Esophagus squamous epithelium (tissue), 5 donors: ENCODE results near the gene ZNF57. TPM values are rescaled to one million over a fixed set of nuclear protein-coding genes. Genes with fewer than 3 reads are reported as not detected.
A peak's percentile ranks its signal among the peaks of the same experiment; 100 is the strongest.
"Not testable (repeated sequence)": the region's sequence is repeated elsewhere in the genome, so short reads cannot be mapped to it uniquely, and the experiment has no call there.

Experiments
- DNase-seq: peaks from one replicate; lab custom pipeline; 2025; lab: John Stamatoyannopoulos, UW
- H3K27ac ChIP-seq, 4 donors: fragments of 200-600 bp; sonication (generic); one replicate each; pipeline ENCODE4 v1.5.1; 2016 to 2019; ENCODE audit warnings: mild to moderate bottlenecking in 1 of 4
- H3K27me3 ChIP-seq, 4 donors: fragments of 200-600 bp; sonication (generic); 1 replicate in 3 of 4; 2 replicates in 1 of 4; pipeline versions ENCODE4 v1.5.1 to v1.6.0; 2017 to 2021; ENCODE audit warnings: antibody characterized with exemption in 1 of 4
- H3K36me3 ChIP-seq, 3 donors: fragments of 200-600 bp; sonication (generic); one replicate each; pipeline ENCODE4 v1.5.1; 2016 to 2019
- H3K4me1 ChIP-seq, 3 donors: fragments of 200-600 bp; sonication (generic); one replicate each; pipeline ENCODE4 v1.5.1; 2017 to 2019
- H3K4me3 ChIP-seq, 4 donors: fragments of 200-600 bp; sonication (generic); 1 replicate in 3 of 4; 2 replicates in 1 of 4; pipeline ENCODE4 v1.5.1; 2016 to 2019; ENCODE audit warnings: mild to moderate bottlenecking in 2 of 4, moderate library complexity in 1 of 4
- H3K9me3 ChIP-seq, 3 donors: fragments of 200-600 bp; sonication (generic); one replicate each; pipeline ENCODE4 v1.5.1; 2016 to 2019
- POLR2A ChIP-seq, 4 donors: fragments of 450-650 bp; IDR thresholded peaks; one replicate each; pipeline ENCODE4 v1.6.1; 2017; ENCODE audit warnings: antibody characterized with exemption in 4 of 4, mild to moderate bottlenecking in 4 of 4, moderate library complexity in 3 of 4
- WGBS, 2 donors: methylation state at CpG; one replicate each; pipeline ENCODE4 v1.1.5; 2018; 5-methylcytosine and 5-hydroxymethylcytosine counted together
- intact Hi-C: fragments of 100-400 bp; cut with DNase I; formaldehyde crosslinking; loops from one replicate; pipeline ENCODE4 v1.15.0; 2022
- total RNA-seq, 4 donors: library from RNA; depleted of rRNA; stranded (reverse); fragments of >200 nt; gene quantifications; one replicate each; pipeline ENCODE4 v1.1.0, GENCODE V29; 2016
- TF ChIP-seq, protein P1 (sequence below), 6 experiments: fragments of 450-650 bp in 4 of 6; fragments of 200-600 bp in 2 of 6; sonication (generic) in 2 of 6; IDR thresholded peaks; one replicate each; pipeline ENCODE4 v1.5.1; 2016 to 2019; ENCODE audit warnings: antibody characterized with exemption in 6 of 6, mild to moderate bottlenecking in 4 of 6, moderate library complexity in 4 of 6
- donor health status: DM: yes; HTN: yes; CAD: no.

The ZNF57 gene
- total RNA-seq, 4 donors from 2014 or later, result 7.2 to 13.7 (median 9.8) TPM

DNA sequence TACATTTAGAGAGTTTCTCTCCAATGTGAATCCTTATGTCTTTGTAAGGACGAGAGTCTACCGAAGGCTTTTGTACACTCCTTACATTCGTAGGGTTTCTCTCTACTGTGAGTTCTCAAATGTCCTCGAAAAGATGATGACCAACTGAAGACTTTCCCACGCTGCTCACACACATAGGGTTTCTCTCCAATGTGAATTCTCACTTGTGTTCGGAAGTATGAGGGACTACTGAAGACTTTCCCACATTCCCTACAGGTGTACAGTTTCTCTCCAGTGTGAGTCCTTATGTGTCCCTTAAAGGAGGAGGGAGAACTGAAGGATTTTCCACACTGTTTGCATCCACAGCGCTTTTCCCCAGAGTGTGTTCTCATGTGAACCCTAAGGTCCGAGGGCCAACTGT, 4.0 kb upstream of the ZNF57 start:
- intact Hi-C loops, result loop anchor here (10.0 kb wide), 1 partner anchor 48 kb away; the partner anchor contains the start of gene ZNF77
- TF ChIP-seq, protein P1, sequence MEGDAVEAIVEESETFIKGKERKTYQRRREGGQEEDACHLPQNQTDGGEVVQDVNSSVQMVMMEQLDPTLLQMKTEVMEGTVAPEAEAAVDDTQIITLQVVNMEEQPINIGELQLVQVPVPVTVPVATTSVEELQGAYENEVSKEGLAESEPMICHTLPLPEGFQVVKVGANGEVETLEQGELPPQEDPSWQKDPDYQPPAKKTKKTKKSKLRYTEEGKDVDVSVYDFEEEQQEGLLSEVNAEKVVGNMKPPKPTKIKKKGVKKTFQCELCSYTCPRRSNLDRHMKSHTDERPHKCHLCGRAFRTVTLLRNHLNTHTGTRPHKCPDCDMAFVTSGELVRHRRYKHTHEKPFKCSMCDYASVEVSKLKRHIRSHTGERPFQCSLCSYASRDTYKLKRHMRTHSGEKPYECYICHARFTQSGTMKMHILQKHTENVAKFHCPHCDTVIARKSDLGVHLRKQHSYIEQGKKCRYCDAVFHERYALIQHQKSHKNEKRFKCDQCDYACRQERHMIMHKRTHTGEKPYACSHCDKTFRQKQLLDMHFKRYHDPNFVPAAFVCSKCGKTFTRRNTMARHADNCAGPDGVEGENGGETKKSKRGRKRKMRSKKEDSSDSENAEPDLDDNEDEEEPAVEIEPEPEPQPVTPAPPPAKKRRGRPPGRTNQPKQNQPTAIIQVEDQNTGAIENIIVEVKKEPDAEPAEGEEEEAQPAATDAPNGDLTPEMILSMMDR (IDR thresholded peaks at IDR 0.05), result no peak
- TF ChIP-seq POLR2A (IDR thresholded peaks at IDR 0.05), result no peak

GRCh38 chr19:2902590-2903218, 2.0 kb downstream of the ZNF57 start:
- H3K27me3 ChIP-seq, result no peaks in the 10 kb centered on the region
- intact Hi-C loops, result no loop called here
- TF ChIP-seq POLR2A (IDR thresholded peaks at IDR 0.05), result no peak
- TF ChIP-seq, protein P1 (IDR thresholded peaks at IDR 0.05), result no peak
- H3K4me3 ChIP-seq, result peak overlapping the region; percentile 67 to 93 (median 76)
- peaks cover 0 to 16% (median 0%) of the 10 kb centered on the region in 3 donors for H3K36me3 ChIP-seq
- 55 to 58% methylated on average over 4 to 6 of the region's 13 CpGs for WGBS, 2 donors
- H3K9me3 ChIP-seq, result no peaks in the 10 kb centered on the region
- DNase-seq, result no peak
- peaks cover 5 to 47% (median 12%) of the 10 kb centered on the region in 3 donors for H3K4me1 ChIP-seq
- peak overlapping the region in 3 of 4 donors; percentile 87 to 93 (median 91) for H3K27ac ChIP-seq

More for the DNA sequence above, 4.0 kb upstream of the ZNF57 start:
- H3K27ac ChIP-seq, result no peak overlapping the region
- WGBS, 2 donors, result 76 to 77% methylated on average over 8 of the region's 8 CpGs
- peaks cover 0 to 13% (median 7%) of the 10 kb centered on the region in 3 donors for H3K9me3 ChIP-seq
- DNase-seq, result no peak
- no peaks in the 10 kb centered on the region for H3K36me3 ChIP-seq
- H3K4me3 ChIP-seq, result no peak overlapping the region
- peaks cover 0 to 6% (median 0%) of the 10 kb centered on the region in 3 donors for H3K4me1 ChIP-seq
- H3K27me3 ChIP-seq, result no peaks in the 10 kb centered on the region

GRCh38 chr19:2903326-2903725, 2.6 kb downstream of the ZNF57 start:
- intact Hi-C loops, H3K27me3 ChIP-seq, DNase-seq, H3K4me3 ChIP-seq, H3K9me3 ChIP-seq: not testable (repeated sequence)
- Histone ChIP-seq H3K27ac (peak overlapping the region in 3 of 4 donors; percentile 71 to 93 (median 91)), H3K36me3 (peaks cover 0 to 16% (median 0%) of the 10 kb centered on the region in 3 donors), H3K4me1 (peaks cover 5 to 53% (median 12%) of the 10 kb centered on the region in 3 donors)
- 81 to 94% methylated on average over 13 of the region's 13 CpGs for WGBS, 2 donors

DNA sequence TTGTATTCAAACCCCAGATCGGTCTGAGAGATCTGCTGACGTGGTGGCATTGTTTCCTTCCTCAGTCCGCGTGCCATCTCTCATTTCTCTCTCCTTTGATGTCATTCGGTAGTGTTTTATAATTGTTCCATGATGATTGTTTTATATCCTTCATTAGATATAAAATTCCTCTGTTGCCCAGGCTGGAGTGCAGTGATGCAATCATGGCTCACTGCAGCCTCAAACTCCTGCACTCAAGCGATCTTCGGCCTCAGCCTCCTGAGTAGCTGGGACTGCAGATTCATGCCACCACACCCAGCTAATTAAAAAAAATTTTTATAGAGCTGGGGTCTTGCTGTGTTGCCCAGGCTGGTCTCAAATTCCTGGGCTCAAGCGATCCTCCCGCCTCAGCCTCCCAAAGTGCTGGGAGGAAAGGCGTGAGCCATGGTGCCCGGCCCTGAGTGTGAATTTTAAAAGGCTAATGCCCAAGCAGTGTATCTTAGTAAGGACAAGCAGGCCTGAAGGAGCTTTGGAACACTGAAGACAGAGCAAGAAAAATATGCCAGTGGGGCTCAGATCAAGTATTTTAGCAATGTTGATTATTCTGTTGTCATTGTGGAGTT, 5.3 kb downstream of the ZNF57 start:
- TF ChIP-seq, protein P1 (IDR thresholded peaks at IDR 0.05), result no peak
- no peak for TF ChIP-seq POLR2A (IDR thresholded peaks at IDR 0.05)
- no peak for DNase-seq
- H3K27ac ChIP-seq, result no peak overlapping the region
- intact Hi-C loops, result no loop called here
- peaks cover 8 to 65% (median 12%) of the 10 kb centered on the region in 3 donors for H3K4me1 ChIP-seq
- H3K36me3 ChIP-seq, result peaks cover 0 to 16% (median 0%) of the 10 kb centered on the region in 3 donors
- H3K4me3 ChIP-seq, result no peak overlapping the region
- WGBS, 2 donors, result 73 to 77% methylated on average over 6 to 11 of the region's 11 CpGs
- no peaks in the 10 kb centered on the region for H3K27me3 ChIP-seq
- no peaks in the 10 kb centered on the region for H3K9me3 ChIP-seq

- Histone ChIP-seq H3K27me3 (no peaks in the 10 kb centered on the region), H3K27ac (no peak overlapping the region), H3K9me3 (no peaks in the 10 kb centered on the region), H3K4me1 (peaks cover 9 to 65% (median 12%) of the 10 kb centered on the region in 3 donors), H3K4me3 (no peak overlapping the region), H3K36me3 (peaks cover 0 to 16% (median 0%) of the 10 kb centered on the region in 3 donors)
- WGBS, 2 donors, result 87 to 90% methylated on average over 2 to 11 of the region's 20 CpGs
- TF ChIP-seq, protein P1 (IDR thresholded peaks at IDR 0.05), result no peak
- DNase-seq, result no peak
- intact Hi-C loops, result no loop called here
These were observed 6.0 kb downstream of the ZNF57 start for GRCh38 chr19:2906631-2907195.
